GM18502 (cell line): ENCODE results near the gene AOPEP.

ENCODE experiments used
- ATAC-seq: cut with Tn5 transposase; IDR thresholded peaks from one replicate; pipeline ENCODE4 v1.9.1; 2021; ENCODE audit warnings: mild to moderate bottlenecking; ENCODE audit not compliant: unreplicated experiment, poor library complexity

The AOPEP gene

DNA sequence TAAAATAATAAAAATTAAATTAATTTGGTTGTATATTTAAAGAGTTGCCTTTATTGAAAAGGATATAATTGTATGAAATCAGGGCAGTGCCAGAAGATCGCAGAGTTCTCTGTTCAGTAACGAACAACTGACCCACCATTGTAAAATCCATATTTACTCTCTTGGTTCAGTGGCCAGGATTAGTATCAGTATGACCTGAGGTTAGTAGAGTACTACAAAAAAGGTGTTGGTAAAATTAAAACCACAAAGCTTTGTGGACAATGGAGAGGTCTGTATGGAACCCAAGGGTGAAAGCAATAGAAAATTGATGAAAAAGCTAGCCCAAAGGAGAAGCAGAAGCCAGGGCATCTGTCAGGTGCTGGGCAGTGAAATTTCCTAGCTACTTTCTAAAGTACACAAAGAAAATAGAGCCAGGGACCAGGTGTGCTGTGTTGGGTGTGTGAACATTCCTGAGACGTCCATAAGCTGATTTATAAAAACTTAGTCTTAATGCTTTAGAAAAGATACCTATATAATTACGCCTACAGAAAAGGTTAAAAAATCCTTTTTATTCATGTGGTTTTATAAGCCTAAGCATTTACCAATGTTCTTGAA lies 159.5 kb downstream of the AOPEP start:
- ATAC-seq = no peak

DNA sequence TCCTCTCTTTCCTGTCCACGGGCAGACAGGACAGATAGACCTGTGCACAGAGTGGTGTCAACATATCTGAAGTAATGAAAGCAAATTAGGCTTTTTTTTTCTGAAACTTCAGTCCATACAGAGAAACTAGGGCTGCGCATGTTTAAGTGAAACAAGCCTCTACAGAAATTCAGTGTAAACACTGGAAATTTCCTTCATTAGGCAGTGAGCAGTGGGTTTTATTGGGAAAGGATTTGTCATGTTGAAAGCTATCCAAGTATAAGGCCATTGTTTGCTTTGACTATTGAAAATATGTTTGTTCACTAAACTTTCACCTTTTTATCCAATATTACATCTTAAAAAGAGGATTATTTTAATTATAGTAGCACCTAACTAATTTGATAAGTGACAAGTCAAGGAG lies 161.2 kb downstream of the AOPEP start:
- no peak for ATAC-seq

DNA sequence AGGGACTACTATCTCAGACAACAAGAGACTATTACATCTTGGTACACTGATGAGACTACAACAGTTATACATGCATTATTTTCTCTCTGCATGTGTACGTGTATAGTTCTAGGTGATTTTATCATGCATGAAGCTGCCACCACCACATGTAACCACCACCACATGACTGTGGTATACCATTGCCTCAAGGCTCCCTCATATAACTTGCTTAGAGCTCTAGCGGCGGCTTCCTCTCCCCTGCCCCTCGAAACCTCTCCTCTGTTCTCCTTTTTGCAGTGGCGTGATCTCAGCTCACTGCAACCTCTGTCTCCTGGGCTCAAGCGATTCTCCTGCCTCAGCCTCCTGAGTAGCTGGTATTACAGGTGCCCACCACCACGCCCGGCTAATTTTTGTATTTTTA lies 162.3 kb downstream of the AOPEP start:
- no peak for ATAC-seq

DNA sequence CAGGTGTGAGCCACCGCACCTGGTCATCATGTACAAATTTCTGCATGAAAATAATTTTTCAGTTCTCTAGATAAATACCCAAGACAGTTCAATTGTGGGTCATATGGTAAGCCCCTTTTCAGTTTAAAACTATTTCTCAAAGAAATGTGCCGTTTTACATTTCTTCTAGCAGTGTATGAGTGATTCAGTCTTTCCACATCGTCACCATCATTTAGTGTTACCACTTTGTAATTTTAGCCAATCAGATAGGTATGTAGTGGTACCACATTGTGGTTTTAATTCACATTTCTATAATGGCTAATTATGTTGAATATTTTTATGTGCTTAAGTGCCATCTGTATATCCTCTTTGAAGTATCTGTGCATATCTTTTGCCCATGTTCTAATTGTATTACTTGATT lies 163.1 kb downstream of the AOPEP start:
- no peak for ATAC-seq

DNA sequence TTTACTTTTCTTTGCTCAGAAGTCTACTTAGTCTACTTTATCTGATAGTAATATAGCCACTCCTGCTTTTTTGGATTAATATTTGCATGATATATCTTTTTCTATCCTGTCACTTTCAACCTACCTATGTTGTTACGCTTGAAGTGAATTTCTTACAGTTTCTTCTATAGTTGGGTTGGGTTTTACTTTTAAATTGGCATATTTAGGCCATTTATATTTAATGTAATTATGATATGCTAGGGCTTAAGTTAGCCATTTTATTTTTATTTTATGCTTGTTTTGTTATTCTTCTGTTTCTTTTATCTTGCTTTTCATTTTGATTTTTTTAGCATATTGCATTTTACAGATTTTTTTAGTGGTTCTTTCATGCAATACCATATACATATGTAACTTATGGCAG lies 164.7 kb downstream of the AOPEP start:
- no peak for ATAC-seq

DNA sequence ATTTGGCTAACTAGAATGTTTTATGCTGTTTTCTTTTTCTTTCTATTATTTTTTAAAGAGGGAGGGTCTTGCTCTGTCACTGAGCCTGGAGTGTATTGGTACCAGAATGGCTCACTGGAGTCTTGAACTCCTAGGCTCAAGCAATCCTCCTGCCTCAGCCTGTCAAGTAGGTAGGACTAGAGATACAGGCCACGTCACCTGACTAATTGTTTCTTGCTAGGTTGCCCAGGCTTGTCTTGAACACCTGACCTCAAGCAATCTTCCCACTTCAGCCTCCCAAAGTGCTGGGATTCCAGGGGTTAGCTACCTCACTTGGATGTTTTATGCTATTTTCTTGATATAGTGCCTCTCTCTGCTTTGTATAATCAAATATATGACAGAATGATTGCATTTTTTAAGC lies 166.2 kb downstream of the AOPEP start:
- no peak for ATAC-seq

DNA sequence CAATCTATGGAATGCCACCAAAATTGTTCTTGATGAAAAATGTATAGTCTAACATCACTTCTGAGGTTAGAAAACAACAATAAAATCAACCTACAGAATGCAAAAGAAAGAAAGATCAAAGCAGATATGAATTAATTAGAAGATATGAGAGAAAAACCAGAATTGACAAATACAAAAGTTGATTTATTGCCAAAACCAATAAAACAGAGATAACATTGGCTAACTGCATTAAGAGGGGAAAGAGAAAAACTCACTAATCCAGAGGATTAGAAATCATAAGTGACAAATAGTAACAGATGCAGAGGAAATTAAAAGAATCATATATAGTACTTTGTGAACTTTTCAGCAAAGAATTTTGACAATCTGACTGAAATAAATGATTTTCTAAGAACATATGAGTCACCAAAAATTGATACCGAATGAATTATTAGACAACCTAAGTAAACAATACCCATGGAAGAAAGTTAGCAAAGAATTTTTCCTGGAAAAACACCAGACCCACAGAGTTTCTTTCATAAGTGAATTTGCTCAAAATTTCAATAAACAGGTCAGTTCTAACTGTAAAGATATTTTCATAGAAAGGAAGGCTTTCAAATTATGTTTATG lies 167.7 kb downstream of the AOPEP start:
- ATAC-seq = no peak

DNA sequence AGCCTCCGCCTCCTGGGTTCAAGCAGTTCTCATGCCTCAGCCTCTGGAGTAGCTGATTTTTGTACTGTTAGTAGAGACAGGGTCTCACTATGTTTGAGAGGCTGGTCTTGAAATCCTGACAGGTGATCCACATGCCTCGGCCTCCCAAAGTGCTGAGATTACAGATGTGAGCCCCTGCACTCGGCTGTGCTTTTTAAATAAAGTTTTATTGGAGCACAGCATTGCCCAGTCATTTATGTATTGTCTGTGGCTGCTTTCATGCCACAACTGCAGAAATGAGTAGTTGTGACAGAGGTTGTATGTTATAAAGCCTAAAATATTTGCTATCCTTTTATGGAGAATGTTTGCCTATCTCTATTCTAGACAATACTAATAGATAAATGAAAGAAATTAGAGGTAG lies 169.2 kb downstream of the AOPEP start:
- no peak for ATAC-seq

DNA sequence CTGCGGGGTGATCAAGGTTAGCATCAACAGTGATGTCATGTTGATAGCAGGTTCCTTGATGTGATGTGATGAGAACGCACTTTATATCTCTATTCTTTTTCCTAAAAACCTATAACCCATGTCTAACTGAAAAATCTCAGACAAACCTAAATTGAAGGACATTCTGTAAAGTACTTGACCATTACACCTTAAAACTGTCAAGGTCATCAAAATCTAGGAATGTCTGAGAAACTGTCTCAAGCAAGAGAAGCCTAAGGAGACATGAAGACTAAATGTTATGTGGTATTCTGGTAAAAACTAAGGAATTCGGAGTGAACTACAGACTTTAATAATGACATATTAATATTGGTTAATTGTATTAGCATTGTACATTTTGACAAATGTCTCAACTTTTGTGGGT lies 170.0 kb downstream of the AOPEP start:
- no peak for ATAC-seq

DNA sequence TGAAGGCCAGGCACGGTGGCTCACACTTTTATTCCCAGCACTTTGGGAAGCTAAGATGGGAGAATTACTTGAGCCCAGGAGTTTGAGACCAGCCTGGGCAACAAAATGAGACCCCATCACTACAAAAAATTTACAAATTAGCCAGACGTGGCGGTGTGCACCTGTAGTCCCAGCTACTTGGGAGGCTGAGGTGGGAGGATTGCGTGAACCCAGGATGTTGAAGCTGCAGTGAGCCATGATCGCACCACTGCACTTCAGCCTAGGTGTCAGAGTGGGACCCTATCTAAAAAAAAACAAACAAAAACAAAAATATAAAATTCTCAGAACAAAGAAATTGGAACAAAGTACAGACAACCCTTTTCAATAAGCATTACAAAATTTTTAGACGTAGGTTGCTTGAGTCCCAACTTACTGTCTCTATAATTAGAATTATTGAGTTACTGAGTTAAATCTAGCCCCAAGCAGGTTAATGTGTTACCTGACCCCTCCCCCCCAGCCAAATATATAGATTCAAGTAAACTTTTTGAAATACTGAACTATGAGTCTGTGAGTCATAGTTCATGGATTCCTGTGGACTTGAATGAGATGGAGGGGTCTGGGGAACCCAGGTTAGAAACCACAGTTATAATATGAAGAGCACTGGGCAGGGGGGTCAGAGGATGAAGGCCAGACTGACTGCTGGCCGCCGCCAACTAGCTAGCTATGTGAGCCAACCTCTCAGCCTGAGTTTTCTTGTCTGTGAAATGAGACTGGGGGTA lies 173.1 kb downstream of the AOPEP start:
- ATAC-seq = no peak

DNA sequence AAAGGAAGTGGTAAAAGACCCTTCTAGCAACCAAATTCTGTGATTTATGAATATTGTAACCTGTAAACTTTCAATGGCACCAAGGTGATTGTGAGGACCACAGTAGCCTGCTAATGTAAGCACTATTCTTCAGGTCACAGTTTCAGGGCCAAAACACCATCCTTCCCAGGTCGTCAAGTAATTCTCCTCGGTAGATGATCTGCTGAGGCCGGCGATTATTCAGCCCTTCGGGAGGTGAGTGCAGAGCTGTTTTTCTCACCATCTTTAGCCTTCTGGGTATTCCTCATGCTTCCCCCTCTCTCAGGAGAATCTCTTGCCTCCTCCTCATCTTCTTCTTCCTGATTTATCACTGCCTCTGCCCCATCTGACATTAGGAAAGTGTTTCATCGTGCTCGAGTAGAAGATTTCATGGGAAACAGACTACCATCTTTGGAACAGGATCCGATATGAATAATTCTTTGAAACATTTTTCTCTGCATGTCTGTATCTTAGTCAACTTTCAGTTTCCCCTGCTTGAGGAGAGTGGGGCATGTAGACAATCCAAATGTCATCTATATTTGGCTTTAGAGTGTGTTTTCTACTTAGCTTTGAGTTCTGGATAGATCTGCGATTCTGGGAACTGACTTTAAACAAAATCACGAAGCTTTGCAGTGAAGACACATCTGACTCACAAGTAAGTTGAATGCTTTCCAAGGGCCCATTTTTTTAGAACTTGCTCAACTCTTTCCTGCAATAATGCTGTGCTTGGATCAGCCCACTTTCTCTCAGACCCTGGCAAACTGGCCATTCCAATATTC lies 173.9 kb downstream of the AOPEP start:
- no peak for ATAC-seq

DNA sequence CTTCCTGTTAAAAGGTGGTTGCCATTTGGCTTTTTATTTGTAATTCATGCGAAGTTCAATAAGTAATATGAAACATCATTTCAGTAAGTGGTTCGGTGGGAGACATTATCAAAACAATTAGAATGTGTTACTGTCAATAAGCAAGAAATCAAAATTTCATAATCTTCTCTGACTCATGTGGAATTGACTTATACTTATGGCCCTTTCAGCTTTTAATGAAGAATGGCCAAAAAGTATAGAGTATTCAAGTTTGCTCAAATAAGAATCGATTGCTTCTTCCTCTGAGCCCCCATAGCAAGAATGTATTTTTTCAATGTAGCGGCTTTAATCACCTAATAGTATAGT lies 174.5 kb downstream of the AOPEP start:
- no peak for ATAC-seq

DNA sequence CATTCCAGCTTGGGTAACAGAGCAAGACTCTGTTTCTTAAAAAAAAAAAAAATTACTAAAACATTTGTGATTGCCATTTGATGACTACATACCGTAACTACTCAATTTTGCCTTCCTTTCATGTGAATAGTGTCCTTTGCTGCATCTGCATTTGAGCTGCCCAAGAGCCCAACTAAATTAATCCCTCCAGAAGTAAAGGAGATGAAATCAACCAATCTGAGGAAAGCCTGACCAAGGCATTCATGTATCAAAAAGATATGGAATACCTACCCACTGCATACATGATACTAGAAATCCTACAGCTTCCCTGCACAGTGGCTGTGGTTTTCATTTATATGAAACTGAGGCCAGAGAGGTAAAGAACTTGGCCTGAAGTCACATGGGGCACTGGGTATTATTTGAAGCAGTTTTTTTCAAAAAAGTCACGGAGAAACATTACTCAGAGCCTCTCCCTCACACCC lies 177.5 kb downstream of the AOPEP start:
- ATAC-seq = no peak

DNA sequence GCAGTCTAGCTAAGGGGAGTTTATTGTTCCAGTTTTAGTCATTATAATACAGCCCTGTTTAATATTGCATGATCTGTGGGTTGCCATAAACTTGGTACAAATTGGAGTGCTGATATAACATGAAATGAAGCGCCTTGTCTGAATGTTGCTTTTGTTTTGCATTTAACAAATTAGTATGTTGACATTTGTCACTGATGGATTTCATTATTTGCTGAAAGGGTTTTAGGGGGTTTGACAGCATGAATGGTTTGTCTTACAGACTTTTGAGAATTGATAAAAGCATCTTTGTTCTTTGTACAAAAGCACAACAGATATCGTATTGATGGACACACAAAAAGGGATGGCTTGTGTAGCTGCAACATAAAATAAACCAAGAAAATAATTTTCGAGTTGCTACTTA lies 178.3 kb downstream of the AOPEP start:
- no peak for ATAC-seq

DNA sequence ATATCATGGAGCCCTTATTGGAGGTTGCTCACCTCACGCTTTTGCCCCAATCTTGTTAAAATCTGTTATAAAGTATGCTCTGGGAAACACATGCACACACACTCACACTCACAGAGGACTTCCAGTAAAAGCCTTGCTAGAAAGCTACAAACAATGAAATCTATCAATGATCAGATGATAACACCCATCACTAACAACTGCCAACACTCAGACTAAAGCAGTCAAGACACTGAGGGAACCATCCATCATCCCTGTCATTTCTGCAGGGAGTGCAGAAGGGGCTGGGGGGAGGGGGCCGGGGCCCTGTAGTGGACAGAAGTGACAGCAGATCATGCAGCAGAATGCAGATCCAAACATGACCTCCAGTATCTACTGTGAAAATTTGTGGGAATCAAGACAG lies 179.1 kb downstream of the AOPEP start:
- no peak for ATAC-seq

DNA sequence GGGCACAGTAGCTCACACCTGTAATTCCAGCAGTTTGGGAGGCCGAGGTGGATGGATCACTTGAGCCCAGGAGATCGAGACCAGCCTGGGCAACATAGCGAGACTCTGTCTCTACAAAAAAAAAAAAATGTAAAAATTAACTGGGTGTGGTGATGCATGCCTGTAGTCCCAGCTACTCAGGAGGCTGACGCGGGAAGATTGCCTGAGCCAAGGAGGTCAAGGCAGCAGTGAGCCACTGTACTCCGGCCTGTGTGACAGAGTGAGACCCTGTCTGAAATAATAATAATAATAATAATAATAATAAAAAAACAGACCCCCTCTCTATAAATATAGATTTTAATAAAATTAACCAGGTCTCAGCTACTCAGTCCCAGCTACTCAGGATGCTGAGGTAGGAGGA lies 179.7 kb downstream of the AOPEP start:
- ATAC-seq = no peak

DNA sequence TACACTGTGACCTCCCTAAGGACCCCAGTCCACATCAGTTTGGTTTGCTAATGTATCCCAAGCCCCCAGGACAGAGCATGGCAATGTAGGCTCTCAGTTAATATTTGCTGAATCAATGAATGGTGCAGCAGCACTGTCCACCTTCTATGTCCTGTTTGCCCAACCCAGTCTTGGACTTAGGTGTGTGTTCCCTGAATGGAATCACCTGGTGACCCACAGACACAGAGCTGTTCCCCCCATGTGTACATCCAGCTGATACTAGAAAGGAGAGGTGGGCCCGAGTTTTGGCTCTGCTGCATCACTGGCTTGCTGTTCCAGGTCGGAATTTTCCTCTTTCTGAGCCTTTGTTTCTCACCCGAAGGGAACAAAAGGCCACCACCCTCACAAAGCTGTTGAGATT lies 180.2 kb downstream of the AOPEP start:
- no peak for ATAC-seq

DNA sequence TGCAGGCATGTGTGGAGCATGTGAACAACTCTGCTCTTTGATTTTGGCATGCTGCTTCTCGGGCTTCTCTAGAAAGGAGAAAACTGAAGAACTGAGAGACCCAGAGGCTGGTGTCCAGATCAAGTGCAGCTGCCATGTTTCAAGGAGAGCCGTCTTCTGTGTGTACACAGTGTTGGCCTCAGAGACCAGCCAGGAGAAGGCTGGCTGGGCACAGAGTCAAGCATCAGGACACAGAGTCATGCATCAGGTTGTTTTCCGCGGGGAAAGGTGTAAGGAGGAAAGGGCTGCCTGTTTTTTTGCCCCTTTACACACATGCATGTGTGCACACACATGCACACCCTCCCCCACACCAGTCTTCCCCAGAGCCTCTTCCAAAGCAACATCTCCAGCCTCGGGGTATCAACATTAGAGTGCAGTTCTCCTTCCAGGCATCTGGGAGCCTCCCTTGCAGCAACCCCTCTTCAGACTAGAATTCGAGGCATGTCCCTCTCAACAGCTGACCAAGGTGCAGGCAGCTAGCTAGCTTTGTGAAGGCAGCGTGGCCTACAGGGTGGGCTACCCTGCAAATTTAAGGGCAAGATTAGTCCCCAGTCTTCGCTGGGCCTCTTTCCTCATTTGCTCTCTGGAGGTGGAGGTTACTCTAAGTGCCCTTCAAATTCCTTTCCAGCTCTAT lies 180.9 kb downstream of the AOPEP start:
- no peak for ATAC-seq

DNA sequence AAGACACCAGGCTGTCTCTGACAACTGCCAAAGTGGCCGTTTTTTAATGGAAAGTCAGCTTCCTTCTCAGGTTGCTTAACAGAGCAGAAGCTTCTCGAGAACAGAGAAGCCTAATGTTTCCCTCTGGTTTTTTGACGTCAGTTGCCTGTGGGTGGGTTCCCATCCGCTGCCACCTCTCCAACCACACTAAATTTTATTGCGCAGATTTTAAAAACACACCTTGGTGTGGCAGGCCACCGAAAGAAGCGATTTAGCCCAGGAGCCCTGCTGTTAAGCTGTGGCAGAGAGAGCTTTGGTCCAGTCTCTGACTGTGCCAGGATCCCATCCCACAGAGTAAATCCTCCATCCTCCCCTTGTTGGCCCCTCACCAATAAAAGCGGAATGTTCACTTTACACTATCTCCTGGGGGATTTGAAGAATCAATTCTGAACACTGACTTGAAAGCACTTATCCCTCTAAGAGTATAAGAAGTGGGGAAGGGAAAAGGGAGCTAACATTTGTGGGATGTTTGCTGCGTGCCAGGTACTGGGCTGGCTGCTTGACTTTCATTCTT lies 181.6 kb downstream of the AOPEP start:
- no peak for ATAC-seq

DNA sequence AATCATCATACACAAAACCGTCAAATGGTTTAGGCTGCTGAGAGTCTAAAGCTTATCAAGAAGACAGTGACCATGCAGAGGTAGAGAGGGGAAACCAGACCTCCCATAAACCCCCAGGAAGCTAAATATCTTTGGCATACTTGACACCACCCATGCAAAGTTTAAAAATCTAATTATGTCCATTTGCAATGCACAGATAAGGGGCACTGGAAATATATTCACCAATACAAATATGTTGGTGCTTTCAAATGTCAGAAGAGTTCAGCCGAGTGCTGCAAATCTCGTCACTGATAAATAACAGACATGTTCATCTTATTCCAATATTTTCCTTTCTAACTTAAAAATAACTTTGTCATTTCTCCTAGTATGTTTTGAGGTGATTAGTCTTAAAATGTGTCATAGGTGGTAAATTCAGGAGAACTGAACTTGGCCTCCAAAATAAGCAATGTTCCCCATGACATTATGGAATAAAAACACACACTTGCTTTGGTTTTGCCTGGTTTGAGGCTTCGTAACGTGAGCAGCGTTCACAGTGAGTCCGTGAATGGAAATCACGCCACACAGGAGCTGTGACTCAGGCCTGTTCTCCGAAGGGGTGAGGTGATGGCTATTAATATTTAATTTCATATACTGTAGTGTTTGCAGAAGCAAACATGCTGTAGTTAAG lies 182.2 kb downstream of the AOPEP start:
- ATAC-seq = no peak
